A549 (cell line): ENCODE results near the gene SMPD1. TPM values are rescaled to one million over a fixed set of nuclear protein-coding genes. Genes with fewer than 3 reads are reported as not detected.

ENCODE experiments used
- ATAC-seq, 2 experiments: fragments of 200-7000 bp in 1 of 2; fragments of >200 bp in 1 of 2; cut with Nextera tagmentation in 1 of 2; cut with Tn5 transposase in 1 of 2; 3 replicates each; pipeline versions ENCODE4 v1.8.0 to v1.9.1; 2018 to 2020; ENCODE audit warnings: mild to moderate bottlenecking in 1 of 2, moderate library complexity in 1 of 2
- CTCF ChIA-PET: fragments of 300-600 bp; sonication (Branson Sonifier 250); formaldehyde crosslinking; extraction: SDS; loops from one replicate; lab custom pipeline; 2021; ENCODE audit warnings: antibody characterized with exemption, inconsistent platforms; lab: Yijun Ruan, JAX
- POLR2A ChIA-PET: fragments of 350-600 bp; formaldehyde crosslinking; extraction: SDS; loops from one replicate; lab custom pipeline; 2021; ENCODE audit warnings: antibody characterized with exemption, inconsistent platforms; lab: Yijun Ruan, JAX
- DNase-seq, 2 experiments: peaks; one replicate each; pipeline versions ENCODE4 v3.0.0 to v3.0.0-alpha.2; 2011 to 2016; ENCODE audit warnings: low read depth in 1 of 2, low spot score in 1 of 2
- FAIRE-seq: peaks from 2 replicates; lab custom pipeline; 2011; peaks lifted over from hg19 to GRCh38; lab: Jason Lieb, UNC
- H3K27ac ChIP-seq, 2 experiments: fragments of >200 bp; sonication (Bioruptor Twin); formaldehyde crosslinking; 3 replicates each; pipeline ENCODE4 v1.5.1; 2016 to 2017
- H3K4me1 ChIP-seq: fragments of >200 bp; sonication (Bioruptor Twin); formaldehyde crosslinking; 3 replicates; pipeline ENCODE4 v1.6.1; 2016
- H3K4me2 ChIP-seq: fragments of >200 bp; sonication (Bioruptor Twin); formaldehyde crosslinking; 3 replicates; pipeline ENCODE4 v1.6.1; 2016
- H3K4me3 ChIP-seq: fragments of >200 bp; sonication (Bioruptor Twin); formaldehyde crosslinking; 3 replicates; pipeline ENCODE4 v1.5.1; 2016
- H3K9me3 ChIP-seq: fragments of >200 bp; sonication (Bioruptor Twin); formaldehyde crosslinking; 3 replicates; pipeline ENCODE4 v1.6.1; 2016
- ATOH8 ChIP-seq: fragments of 250-450 bp; sonication (Bioruptor Pico); IDR thresholded peaks from 2 replicates; pipeline ENCODE4 v1.5.0; 2020; ENCODE audit warnings: low read depth, mild to moderate bottlenecking, moderate library complexity
- CEBPB ChIP-seq, 2 experiments: fragments of >200 bp in 1 of 2; sonication (Bioruptor Twin) in 1 of 2; formaldehyde crosslinking in 1 of 2; IDR thresholded peaks; 2 replicates each; pipeline ENCODE4 v1.6.1; 2012 to 2016
- ELK1 ChIP-seq: fragments of 150-350 bp; IDR thresholded peaks from 2 replicates; pipeline ENCODE4 v1.6.1; 2014; ENCODE audit warnings: low read depth, mild to moderate bottlenecking, low read length
- EP300 ChIP-seq, 2 experiments: fragments of >200 bp; sonication (Bioruptor Twin); formaldehyde crosslinking; IDR thresholded peaks; 2 replicates in 1 of 2; 3 replicates in 1 of 2; pipeline ENCODE4 v1.6.1; 2016 to 2017
- ESRRA ChIP-seq: fragments of 150-350 bp; IDR thresholded peaks from 2 replicates; pipeline ENCODE4 v1.6.1; 2014; ENCODE audit warnings: mild to moderate bottlenecking, low read length, borderline replicate concordance
- GATA3 ChIP-seq: IDR thresholded peaks from 2 replicates; pipeline ENCODE4 v1.6.1; 2012; ENCODE audit warnings: borderline replicate concordance
- HDAC2 ChIP-seq: fragments of 200-600 bp; sonication (generic); IDR thresholded peaks from 2 replicates; pipeline ENCODE4 v1.6.1; 2016
- HOXA7 ChIP-seq: fragments of 250-450 bp; sonication (Bioruptor Pico); IDR thresholded peaks from 2 replicates; pipeline ENCODE4 v1.5.0; 2020; ENCODE audit warnings: mild to moderate bottlenecking, moderate library complexity
- HOXB5 ChIP-seq: fragments of 250-450 bp; sonication (Bioruptor Pico); IDR thresholded peaks from 2 replicates; pipeline ENCODE4 v1.5.0; 2020; ENCODE audit warnings: mild to moderate bottlenecking, moderate library complexity
- JUN ChIP-seq, 2 experiments: fragments of >200 bp; sonication (Bioruptor Twin); formaldehyde crosslinking; IDR thresholded peaks; 2 replicates in 1 of 2; 3 replicates in 1 of 2; pipeline ENCODE4 v1.6.1; 2016 to 2017
- MAFK ChIP-seq: fragments of 450-650 bp; IDR thresholded peaks from 2 replicates; pipeline ENCODE4 v1.6.1; 2014; ENCODE audit not compliant: partially characterized antibody
- NPAS2 ChIP-seq: fragments of 250-450 bp; sonication (Bioruptor Pico); IDR thresholded peaks from 2 replicates; pipeline ENCODE4 v1.8.0; 2022; ENCODE audit warnings: mild to moderate bottlenecking, moderate library complexity, borderline replicate concordance
- NR3C1 ChIP-seq: fragments of >200 bp; sonication (Bioruptor Twin); formaldehyde crosslinking; IDR thresholded peaks from 3 replicates; pipeline ENCODE4 v1.6.1; 2017
- PBX3 ChIP-seq: IDR thresholded peaks from 2 replicates; pipeline ENCODE4 v1.6.1; 2012
- POLR2A ChIP-seq: IDR thresholded peaks from 2 replicates; pipeline ENCODE4 v1.6.1; 2012; ENCODE audit warnings: mild to moderate bottlenecking, low read length
- RARB ChIP-seq: fragments of 250-450 bp; sonication (Bioruptor Pico); IDR thresholded peaks from 2 replicates; pipeline ENCODE4 v1.8.0; 2021; ENCODE audit warnings: mild to moderate bottlenecking, moderate library complexity
- SMC3 ChIP-seq: fragments of >200 bp; sonication (Bioruptor Twin); formaldehyde crosslinking; IDR thresholded peaks from 3 replicates; pipeline ENCODE4 v1.6.1; 2018; ENCODE audit warnings: inconsistent platforms
- SREBF2 ChIP-seq: fragments of 450-650 bp; IDR thresholded peaks from 2 replicates; pipeline ENCODE4 v1.6.1; 2014; ENCODE audit warnings: mild to moderate bottlenecking, moderate library complexity
- TFCP2L1 ChIP-seq: fragments of 250-450 bp; sonication (Bioruptor Pico); IDR thresholded peaks from 2 replicates; pipeline ENCODE4 v1.5.0; 2021; ENCODE audit warnings: mild to moderate bottlenecking
- TP53 ChIP-seq: fragments of 250-450 bp; sonication (Bioruptor Pico); IDR thresholded peaks from 2 replicates; pipeline ENCODE4 v1.5.0; 2021; ENCODE audit warnings: mild to moderate bottlenecking, moderate library complexity
- ZFP36 ChIP-seq: fragments of 450-650 bp; IDR thresholded peaks from 2 replicates; pipeline ENCODE4 v1.6.1; 2014; ENCODE audit warnings: borderline replicate concordance; ENCODE audit not compliant: partially characterized antibody
- WGBS: methylation state at CpG from one replicate; pipeline ENCODE4 v1.1.6; 2017; ENCODE audit errors: missing lambda C conversion rate; 5-methylcytosine and 5-hydroxymethylcytosine counted together
- polyA plus RNA-seq, 4 experiments: library from polyadenylated mRNA; depleted of rRNA in 3 of 4; stranded (reverse); fragments of >200 nt; fragmentation: RNase III in 1 of 4; extraction: RNeasy Plus Mini Kit Qiagen cat#74134 plus additional on column Dnase treatment in 1 of 4; gene quantifications; 2 replicates in 3 of 4; 3 replicates in 1 of 4; pipeline ENCODE4 v1.2.3, GENCODE V29; 2011 to 2017
- TF ChIP-seq, protein P1 (sequence below): fragments of >200 bp; sonication (Bioruptor Twin); formaldehyde crosslinking; IDR thresholded peaks from 3 replicates; pipeline ENCODE4 v1.5.1; 2016
- TF ChIP-seq, protein P2 (sequence below): fragments of 250-450 bp; sonication (Bioruptor Pico); IDR thresholded peaks from 2 replicates; pipeline ENCODE4 v1.5.0; 2021; ENCODE audit warnings: mild to moderate bottlenecking, moderate library complexity, borderline replicate concordance
- TF ChIP-seq, protein P3 (sequence below): fragments of >200 bp; sonication (Bioruptor Twin); formaldehyde crosslinking; IDR thresholded peaks from 3 replicates; pipeline ENCODE4 v1.6.1; 2016

SMPD1 gene
- polyA plus RNA-seq, 2 of the 4 experiments (the other 2 are of a cell fraction), result 5.1 to 6.8 TPM

GRCh38 chr11:6362873-6363678 is 27.2 kb upstream of the SMPD1 start (continued):
- TF ChIP-seq, protein P1, sequence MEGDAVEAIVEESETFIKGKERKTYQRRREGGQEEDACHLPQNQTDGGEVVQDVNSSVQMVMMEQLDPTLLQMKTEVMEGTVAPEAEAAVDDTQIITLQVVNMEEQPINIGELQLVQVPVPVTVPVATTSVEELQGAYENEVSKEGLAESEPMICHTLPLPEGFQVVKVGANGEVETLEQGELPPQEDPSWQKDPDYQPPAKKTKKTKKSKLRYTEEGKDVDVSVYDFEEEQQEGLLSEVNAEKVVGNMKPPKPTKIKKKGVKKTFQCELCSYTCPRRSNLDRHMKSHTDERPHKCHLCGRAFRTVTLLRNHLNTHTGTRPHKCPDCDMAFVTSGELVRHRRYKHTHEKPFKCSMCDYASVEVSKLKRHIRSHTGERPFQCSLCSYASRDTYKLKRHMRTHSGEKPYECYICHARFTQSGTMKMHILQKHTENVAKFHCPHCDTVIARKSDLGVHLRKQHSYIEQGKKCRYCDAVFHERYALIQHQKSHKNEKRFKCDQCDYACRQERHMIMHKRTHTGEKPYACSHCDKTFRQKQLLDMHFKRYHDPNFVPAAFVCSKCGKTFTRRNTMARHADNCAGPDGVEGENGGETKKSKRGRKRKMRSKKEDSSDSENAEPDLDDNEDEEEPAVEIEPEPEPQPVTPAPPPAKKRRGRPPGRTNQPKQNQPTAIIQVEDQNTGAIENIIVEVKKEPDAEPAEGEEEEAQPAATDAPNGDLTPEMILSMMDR, result peak; percentile 81
- TF ChIP-seq SREBF2 (no peak), TFCP2L1 (CRISPR knock-in tag) (no peak), NR3C1 (no peak), GATA3 (no peak), RARB (CRISPR knock-in tag) (no peak), ATOH8 (CRISPR knock-in tag) (no peak), ESRRA (no peak), JUN (IDR thresholded peaks at IDR 0.05) (no peak)
- TF ChIP-seq, protein P2, sequence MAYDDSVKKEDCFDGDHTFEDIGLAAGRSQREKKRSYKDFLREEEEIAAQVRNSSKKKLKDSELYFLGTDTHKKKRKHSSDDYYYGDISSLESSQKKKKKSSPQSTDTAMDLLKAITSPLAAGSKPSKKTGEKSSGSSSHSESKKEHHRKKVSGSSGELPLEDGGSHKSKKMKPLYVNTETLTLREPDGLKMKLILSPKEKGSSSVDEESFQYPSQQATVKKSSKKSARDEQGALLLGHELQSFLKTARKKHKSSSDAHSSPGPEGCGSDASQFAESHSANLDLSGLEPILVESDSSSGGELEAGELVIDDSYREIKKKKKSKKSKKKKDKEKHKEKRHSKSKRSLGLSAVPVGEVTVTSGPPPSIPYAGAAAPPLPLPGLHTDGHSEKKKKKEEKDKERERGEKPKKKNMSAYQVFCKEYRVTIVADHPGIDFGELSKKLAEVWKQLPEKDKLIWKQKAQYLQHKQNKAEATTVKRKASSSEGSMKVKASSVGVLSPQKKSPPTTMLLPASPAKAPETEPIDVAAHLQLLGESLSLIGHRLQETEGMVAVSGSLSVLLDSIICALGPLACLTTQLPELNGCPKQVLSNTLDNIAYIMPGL, result no peak

DNA sequence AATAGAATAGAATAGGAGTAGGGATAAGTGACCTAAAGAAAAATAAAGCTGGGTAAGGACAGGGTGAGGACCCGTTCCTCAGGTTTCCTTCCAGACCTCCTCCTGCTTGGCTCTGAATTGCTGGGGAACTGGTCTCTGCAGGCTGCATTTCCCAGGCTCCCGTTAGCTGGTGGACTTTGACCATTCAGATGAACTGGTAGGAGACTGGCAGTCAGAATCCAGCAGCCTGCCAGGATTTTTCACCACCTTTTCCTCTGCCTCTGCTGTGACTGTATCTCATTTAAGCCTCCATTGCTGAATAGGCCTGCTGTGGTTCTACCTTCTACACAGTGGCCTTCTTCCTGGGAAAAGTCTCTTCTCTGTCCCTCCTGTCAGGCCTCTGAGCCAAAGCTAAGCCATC is 24.6 kb upstream of the SMPD1 start:
- POLR2A ChIA-PET, result no interaction called here
- Histone ChIP-seq H3K27ac (no peak overlapping the region; a peak in 1 of 6 replicates), H3K4me3 (no peak overlapping the region), H3K4me1 (peaks cover 10% of the 10 kb centered on the region; the same call in 2 of the 3 replicates), H3K9me3 (no peaks in the 10 kb centered on the region), H3K4me2 (peak overlapping the region; percentile 36; the same call in 1 of the 3 replicates)
- ATAC-seq (peak; percentile 25 to 40; a peak in 2 of 6 replicates), FAIRE-seq (no peak), DNase-seq (no peak)
- 36% methylated on average over 2 of the region's 2 CpGs for WGBS
- CTCF ChIA-PET, result interaction anchor here (1.0 to 6.7 kb wide), 4 partner anchors 12 to 341 kb away, joined by 3 to 90 read pairs (median 32); no protein-coding TSS in a partner anchor
- TF ChIP-seq HDAC2 (no peak), TP53 (CRISPR knock-in tag) (no peak), EP300 (IDR thresholded peaks at IDR 0.05) (no peak), ELK1 (no peak), ZFP36 (no peak), MAFK (no peak), POLR2A (no peak)

DNA sequence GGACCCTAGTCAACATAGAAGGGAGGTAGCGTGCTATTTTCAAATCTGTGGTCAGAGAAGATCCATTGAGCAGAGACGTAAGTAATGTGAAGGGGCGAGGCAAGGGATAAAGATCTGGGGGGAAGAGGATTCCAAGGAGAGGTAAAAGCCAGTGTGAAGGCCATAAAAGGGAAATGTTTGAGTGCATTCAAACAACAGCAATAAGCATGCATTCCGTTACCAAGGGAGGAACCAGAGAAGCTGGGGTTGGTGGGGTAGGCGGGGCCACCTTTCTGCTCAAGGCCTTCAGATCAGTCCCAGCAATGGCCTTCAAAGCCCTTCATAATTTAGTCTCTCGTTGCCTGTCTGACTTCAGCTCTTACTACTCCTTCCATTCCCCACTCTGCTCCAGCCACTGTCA is 18.4 kb upstream of the SMPD1 start:
- TF ChIP-seq NR3C1 (no peak), CEBPB (IDR thresholded peaks at IDR 0.05) (no peak), HOXA7 (no peak), NPAS2 (no peak), PBX3 (no peak), RARB (CRISPR knock-in tag) (no peak), HOXB5 (no peak), SMC3 (no peak)
- TF ChIP-seq, protein P3, sequence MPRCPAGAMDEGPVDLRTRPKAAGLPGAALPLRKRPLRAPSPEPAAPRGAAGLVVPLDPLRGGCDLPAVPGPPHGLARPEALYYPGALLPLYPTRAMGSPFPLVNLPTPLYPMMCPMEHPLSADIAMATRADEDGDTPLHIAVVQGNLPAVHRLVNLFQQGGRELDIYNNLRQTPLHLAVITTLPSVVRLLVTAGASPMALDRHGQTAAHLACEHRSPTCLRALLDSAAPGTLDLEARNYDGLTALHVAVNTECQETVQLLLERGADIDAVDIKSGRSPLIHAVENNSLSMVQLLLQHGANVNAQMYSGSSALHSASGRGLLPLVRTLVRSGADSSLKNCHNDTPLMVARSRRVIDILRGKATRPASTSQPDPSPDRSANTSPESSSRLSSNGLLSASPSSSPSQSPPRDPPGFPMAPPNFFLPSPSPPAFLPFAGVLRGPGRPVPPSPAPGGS, result no peak
- TF ChIP-seq, all 56 proteins: peak for 0
- ATAC-seq (peak in 1 of 2 experiments; percentile 19; a peak in 1 of 6 replicates), FAIRE-seq (no peak), DNase-seq (no peak)
- H3K4me1 ChIP-seq, result no peaks in the 10 kb centered on the region
- H3K4me2 ChIP-seq, result no peak overlapping the region
- no peak overlapping the region for H3K27ac ChIP-seq
- H3K9me3 ChIP-seq, result no peaks in the 10 kb centered on the region
- POLR2A ChIA-PET, result no interaction called here
- CTCF ChIA-PET, result interaction anchor here (0.5 to 3.6 kb wide), 7 partner anchors 7 to 1323 kb away, joined by 3 to 34 read pairs (median 4); no protein-coding TSS in a partner anchor
- WGBS, result 79% methylated on average over 6 of the region's 6 CpGs
- H3K4me3 ChIP-seq, result no peak overlapping the region
